ENCODE measurements around the gene AK9.
"Not testable (repeated sequence)": the region's sequence is repeated elsewhere in the genome, so short reads cannot be mapped to it uniquely, and the experiment has no call there.

Gene AK9

GRCh38 chr6:109690737-109691621 is at the start of gene AK9, which contains the start of gene FIG4:
AK9 (minus strand) TSS chr6:109691202; CDS start chr6:109675745, 15,457 bp downstream.
FIG4 (plus strand) TSS chr6:109691296; CDS start chr6:109691436, 140 bp downstream.
- peak; percentile 95 for DNase-seq

GRCh38 chr6:109740787-109741186 is 49.8 kb upstream of the AK9 start:
- peak; percentile 18 to 44 for DNase-seq

- DNase-seq, result no peak
Measured at GRCh38 chr6:109739686-109740085, 48.7 kb upstream of the AK9 start.

- no peak for DNase-seq
Measured at GRCh38 chr6:109738667-109739066, 47.7 kb upstream of the AK9 start.

- DNase-seq, result no peak
Measured at GRCh38 chr6:109738255-109738654, 47.3 kb upstream of the AK9 start.

GRCh38 chr6:109736273-109737025 is 45.4 kb upstream of the AK9 start:
- no peak for DNase-seq

GRCh38 chr6:109725250-109725649 is 34.2 kb upstream of the AK9 start:
- DNase-seq, result not testable (repeated sequence)

GRCh38 chr6:109722564-109723254 is 31.7 kb upstream of the AK9 start:
- no peak for DNase-seq

- no peak for DNase-seq
Measured at GRCh38 chr6:109722011-109722410, 31.0 kb upstream of the AK9 start.

GRCh38 chr6:109720311-109720710 is 29.3 kb upstream of the AK9 start:
- DNase-seq, result no peak

GRCh38 chr6:109718991-109719390 is 28.0 kb upstream of the AK9 start:
- DNase-seq, result no peak

- DNase-seq, result no peak
Measured at GRCh38 chr6:109717971-109718370, 27.0 kb upstream of the AK9 start.

GRCh38 chr6:109715616-109716015 is 24.6 kb upstream of the AK9 start:
- DNase-seq, result no peak

GRCh38 chr6:109714611-109715010 is 23.6 kb upstream of the AK9 start:
- DNase-seq, result no peak

GRCh38 chr6:109714166-109714565 is 23.2 kb upstream of the AK9 start:
- DNase-seq, result no peak

GRCh38 chr6:109713097-109713496 is 22.1 kb upstream of the AK9 start:
- DNase-seq, result no peak

GRCh38 chr6:109708099-109708498 is 17.1 kb upstream of the AK9 start:
- DNase-seq, result not testable (repeated sequence)

- no peak for DNase-seq
Measured at GRCh38 chr6:109706513-109706912, 15.5 kb upstream of the AK9 start.

GRCh38 chr6:109705258-109705657 is 14.3 kb upstream of the AK9 start:
- peak; percentile 95 to 96 for DNase-seq

- DNase-seq, result peak; percentile 45 to 56
Measured at GRCh38 chr6:109702791-109703190, 11.8 kb upstream of the AK9 start.

- no peak for DNase-seq
Measured at GRCh38 chr6:109701774-109702173, 10.8 kb upstream of the AK9 start.

GRCh38 chr6:109701221-109701620 is 10.2 kb upstream of the AK9 start:
- DNase-seq, result no peak

GRCh38 chr6:109696355-109696754 is 5.4 kb upstream of the AK9 start:
- DNase-seq, result no peak

Data from Kasumi-1 (cell line).